ENCODE data around the gene CBX7.
A peak's percentile ranks its signal among the peaks of the same experiment; 100 is the strongest.

The CBX7 gene

GRCh38 chr22:39152511-39153219, at the start of gene CBX7:
CBX7 (minus strand) TSS chr22:39152680; CDS start chr22:39152444, 236 bp downstream.
- peak; percentile 94 for DNase-seq

- no peak for DNase-seq
Observed at GRCh38 chr22:39197578-39197977, 45.1 kb upstream of the CBX7 start.

GRCh38 chr22:39194098-39194497, 41.6 kb upstream of the CBX7 start:
- no peak for DNase-seq

- no peak for DNase-seq
Observed at GRCh38 chr22:39188809-39189208, 36.3 kb upstream of the CBX7 start.

GRCh38 chr22:39185601-39186012, 33.1 kb upstream of the CBX7 start:
- no peak for DNase-seq

- no peak for DNase-seq
Observed at GRCh38 chr22:39184586-39185577, 32.4 kb upstream of the CBX7 start.

- DNase-seq, result no peak
Observed at GRCh38 chr22:39183991-39184585, 31.6 kb upstream of the CBX7 start.

GRCh38 chr22:39182478-39183030, 30.1 kb upstream of the CBX7 start:
- no peak for DNase-seq

GRCh38 chr22:39181778-39182177, 29.3 kb upstream of the CBX7 start:
- DNase-seq, result no peak

- DNase-seq, result no peak
Observed at GRCh38 chr22:39181356-39181755, 28.9 kb upstream of the CBX7 start.

- peak; percentile 75 for DNase-seq
Observed at GRCh38 chr22:39179841-39180335, 27.4 kb upstream of the CBX7 start.

- no peak for DNase-seq
Observed at GRCh38 chr22:39179401-39179827, 26.9 kb upstream of the CBX7 start.

GRCh38 chr22:39178206-39179111, 26.0 kb upstream of the CBX7 start:
- DNase-seq, result no peak

GRCh38 chr22:39177791-39178190, 25.3 kb upstream of the CBX7 start:
- DNase-seq, result no peak

GRCh38 chr22:39177456-39177775, 24.9 kb upstream of the CBX7 start:
- DNase-seq, result no peak

GRCh38 chr22:39176714-39177455, 24.4 kb upstream of the CBX7 start:
- no peak for DNase-seq

- DNase-seq, result no peak
Observed at GRCh38 chr22:39176143-39176713, 23.7 kb upstream of the CBX7 start.

- no peak for DNase-seq
Observed at GRCh38 chr22:39175353-39176142, 23.1 kb upstream of the CBX7 start.

GRCh38 chr22:39174498-39175352, 22.2 kb upstream of the CBX7 start:
- DNase-seq, result no peak

Data from NCI-H2171 (cell line).